ENCODE results near the gene PPP4C. TPM values are rescaled to one million over a fixed set of nuclear protein-coding genes. Genes with fewer than 3 reads are reported as not detected.

PPP4C gene
- polyA plus RNA-seq, 3 donors: 186 to 388 (median 279) TPM

GRCh38 chr16:30096862-30097563, 21.2 kb downstream of the PPP4C start:
- H3K4me3 ChIP-seq (replicated peaks in 1 of 3; ENCODE audit: low read depth in 2 of 3, low read length in 3 of 3): peak overlapping the region in 1 of 3 experiments; percentile 97
- H3K27ac ChIP-seq (ENCODE audit: low read depth in 1 of 2, low read length in 2 of 2): peak overlapping the region; percentile 65 to 89
- H3K27me3 ChIP-seq (ENCODE audit: control insufficient read depth in 2 of 2, insufficient read depth in 2 of 2, low read length in 2 of 2): no peaks in the 10 kb centered on the region
- intact Hi-C loops (cut with micrococcal nuclease): no loop called here
- peaks cover 39 to 42% of the 10 kb centered on the region in 2 donors for H3K4me1 ChIP-seq (ENCODE audit: control insufficient read depth in 1 of 2, insufficient read depth in 2 of 2, low read length in 2 of 2)
- TF ChIP-seq CTCF (IDR thresholded peaks at IDR 0.05): no peak
- DNase-seq: peak; percentile 48 to 56 (median 50)
- peaks cover 15% of the 10 kb centered on the region for H3K79me2 ChIP-seq (ENCODE audit: insufficient read depth, low read length)
- Mint-ChIP-seq H3K27ac (peak overlapping the region; percentile 84 to 95 (median 92)), H3K9me3 (peaks cover 34 to 60% (median 53%) of the 10 kb centered on the region in 7 donors), H3K27me3 (ENCODE audit: low read depth in 3 of 3) (peaks cover 2 to 4% (median 3%) of the 10 kb centered on the region in 3 donors), H3K36me3 (peaks cover 22 to 37% of the 10 kb centered on the region in 2 donors), H3K4me3 (peak overlapping the region; percentile 64 to 71), H3K4me1 (peaks cover 36% of the 10 kb centered on the region)
- 85% methylated on average over 17 of the region's 18 CpGs for WGBS (ENCODE audit: insufficient coverage)
- peaks cover 12 to 13% of the 10 kb centered on the region in 2 donors for H3K36me3 ChIP-seq (replicated peaks in 1 of 2; ENCODE audit: control insufficient read depth in 1 of 2, insufficient read depth in 2 of 2, low read length in 2 of 2)
- H3K4me2 ChIP-seq (replicated peaks; ENCODE audit: extremely low read depth, low read length, poor library complexity, severe bottlenecking): peak overlapping the region; percentile 98
- peak overlapping the region; percentile 74 for H2AFZ ChIP-seq (ENCODE audit: insufficient read depth, low read depth, low read length, poor library complexity, severe bottlenecking)
- no peaks in the 10 kb centered on the region for H4K20me1 ChIP-seq (ENCODE audit: insufficient read depth, low read length)
- peak overlapping the region; percentile 64 for H3K9ac ChIP-seq (ENCODE audit: insufficient read depth, low read length, poor library complexity, severe bottlenecking)
- peaks cover 54% of the 10 kb centered on the region in 2 donors for H3K9me3 ChIP-seq (replicated peaks in 1 of 2; ENCODE audit: control insufficient read depth in 1 of 2, insufficient read depth in 1 of 2, low read length in 2 of 2)

- Histone ChIP-seq H2AFZ (ENCODE audit: insufficient read depth, low read depth, low read length, poor library complexity, severe bottlenecking) (no peak overlapping the region), H3K27me3 (ENCODE audit: control insufficient read depth in 2 of 2, insufficient read depth in 2 of 2, low read length in 2 of 2) (no peaks in the 10 kb centered on the region), H3K9ac (ENCODE audit: insufficient read depth, low read length, poor library complexity, severe bottlenecking) (no peak overlapping the region), H3K27ac (ENCODE audit: low read depth in 1 of 2, low read length in 2 of 2) (no peak overlapping the region), H3K36me3 (replicated peaks in 1 of 2; ENCODE audit: control insufficient read depth in 1 of 2, insufficient read depth in 2 of 2, low read length in 2 of 2) (peaks cover 18 to 41% of the 10 kb centered on the region in 2 donors), H3K4me2 (replicated peaks; ENCODE audit: extremely low read depth, low read length, poor library complexity, severe bottlenecking) (no peak overlapping the region), H4K20me1 (ENCODE audit: insufficient read depth, low read length) (no peaks in the 10 kb centered on the region), H3K9me3 (replicated peaks in 1 of 2; ENCODE audit: control insufficient read depth in 1 of 2, insufficient read depth in 1 of 2, low read length in 2 of 2) (peaks cover 36 to 38% of the 10 kb centered on the region in 2 donors), H3K4me1 (ENCODE audit: control insufficient read depth in 1 of 2, insufficient read depth in 2 of 2, low read length in 2 of 2) (no peaks in the 10 kb centered on the region), H3K79me2 (ENCODE audit: insufficient read depth, low read length) (no peaks in the 10 kb centered on the region), H3K4me3 (replicated peaks in 1 of 3; ENCODE audit: low read depth in 2 of 3, low read length in 3 of 3) (no peak overlapping the region)
- Mint-ChIP-seq H3K36me3 (peaks cover 33 to 38% of the 10 kb centered on the region in 2 donors), H3K4me3 (no peak overlapping the region), H3K9me3 (peaks cover 18 to 48% (median 35%) of the 10 kb centered on the region in 7 donors), H3K27me3 (ENCODE audit: low read depth in 3 of 3) (peaks cover 0 to 3% (median 2%) of the 10 kb centered on the region in 3 donors), H3K4me1 (no peaks in the 10 kb centered on the region), H3K27ac (peak overlapping the region in 1 of 7 donors; percentile 46)
- WGBS (ENCODE audit: insufficient coverage): 86% methylated on average over 3 of the region's 4 CpGs
- no peak for DNase-seq
- TF ChIP-seq CTCF (IDR thresholded peaks at IDR 0.05): no peak
- intact Hi-C loops (cut with micrococcal nuclease): no loop called here
Observed at GRCh38 chr16:30104090-30104489, 28.3 kb downstream of the PPP4C start.

Data from CD14-positive monocyte (primary cell).